ENCODE measurements around the gene NOD1. TPM values are rescaled to one million over a fixed set of nuclear protein-coding genes. Genes with fewer than 3 reads are reported as not detected.
"Not testable (repeated sequence)": the region's sequence is repeated elsewhere in the genome, so short reads cannot be mapped to it uniquely, and the experiment has no call there.

NOD1 gene
- total RNA-seq, 1 experiment from 2014 or later: 8.2 TPM

DNA sequence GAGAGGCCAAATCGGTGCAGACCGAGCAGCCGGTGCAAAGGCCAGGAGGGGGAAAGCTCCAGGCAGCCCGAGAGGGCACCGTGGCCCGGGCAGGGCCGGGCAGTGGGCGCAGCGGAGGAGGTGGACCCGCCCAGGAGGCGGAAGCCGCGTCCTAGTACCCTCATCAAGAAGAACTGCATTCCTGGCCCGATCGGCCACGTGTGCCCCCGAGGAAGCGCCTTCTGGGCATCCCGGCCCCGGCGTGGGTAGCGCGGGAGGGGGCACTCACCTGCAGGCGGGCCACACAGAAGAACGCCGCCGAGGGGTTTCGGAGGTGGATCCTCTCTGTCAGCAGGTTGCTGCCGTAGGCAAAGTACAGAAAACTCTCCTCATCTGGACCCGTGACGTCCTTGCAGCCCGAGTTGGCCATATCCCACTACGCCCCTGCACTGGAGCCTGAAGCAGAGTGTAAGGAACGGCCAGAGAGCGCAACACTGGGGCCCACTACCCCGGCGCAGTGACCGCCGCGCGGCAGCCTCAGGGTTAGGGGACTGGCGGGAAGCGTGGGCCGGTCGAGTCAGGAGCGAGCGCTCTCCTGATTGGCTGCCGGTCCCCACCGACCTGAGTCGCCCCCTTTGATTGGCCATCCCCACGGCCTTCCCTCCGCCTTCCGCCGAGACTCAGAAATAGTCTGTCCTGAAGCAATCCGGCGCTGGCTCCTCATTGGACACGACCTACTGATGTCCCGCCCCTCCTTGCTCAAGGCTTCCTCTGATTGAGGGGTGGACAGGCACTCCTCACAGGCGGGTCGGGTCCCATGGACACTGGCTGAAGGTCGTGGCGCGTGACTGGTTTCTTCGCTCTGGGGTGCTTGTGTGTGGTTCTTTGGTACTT is 26.0 kb upstream of the NOD1 start, which contains the start of gene GGCT:
Gene GGCT (minus strand): TSS at position 529 of the 873 bp plus-strand sequence. CDS start 120 bp downstream, at position 409.
- DNase-seq (ENCODE audit: low spot score): peak; percentile 100

GRCh38 chr7:30503274-30504212 is 25.0 kb upstream of the NOD1 start:
- DNase-seq (ENCODE audit: low spot score): no peak

- DNase-seq (ENCODE audit: low spot score): no peak
These were observed 24.1 kb upstream of the NOD1 start for GRCh38 chr7:30502470-30503251.

DNA sequence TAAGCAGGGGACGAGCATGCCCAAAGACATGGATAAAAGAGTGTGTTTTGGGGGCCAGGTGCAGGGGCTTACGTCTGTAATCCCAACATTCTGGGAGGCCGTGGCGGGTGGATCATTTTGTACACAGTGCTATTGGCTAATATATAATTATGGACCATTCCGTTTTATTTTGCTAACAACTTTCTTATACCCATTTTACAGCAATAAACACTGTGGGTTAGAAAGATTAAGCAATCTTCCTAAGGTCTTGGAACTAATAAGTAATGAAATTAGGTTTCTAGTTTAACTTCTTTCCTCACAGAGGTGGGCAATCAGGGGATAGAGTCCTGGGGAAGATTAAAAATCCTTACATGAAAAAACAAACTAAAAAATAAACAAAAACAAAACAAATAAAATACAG is 22.7 kb upstream of the NOD1 start:
- DNase-seq (ENCODE audit: low spot score): no peak

DNA sequence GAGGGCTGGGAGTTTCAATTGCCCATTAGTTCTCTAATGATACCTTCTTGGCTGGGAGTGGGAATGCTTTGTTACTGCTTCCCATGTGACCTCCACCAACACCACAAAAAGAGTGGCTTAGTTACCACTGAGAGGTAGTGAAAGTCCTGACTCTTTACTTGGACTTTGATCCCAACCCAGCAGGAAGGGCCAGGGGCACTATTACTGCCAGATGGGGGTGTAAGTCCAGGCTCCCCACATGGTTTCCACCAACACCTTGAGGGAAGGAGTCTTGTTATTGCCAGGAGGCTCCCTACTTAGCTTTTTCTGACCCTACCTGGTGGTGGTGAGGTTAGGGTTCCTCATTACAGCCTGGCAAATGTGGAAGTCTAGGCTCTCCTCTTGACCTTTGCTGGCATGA is 14.6 kb upstream of the NOD1 start:
- DNase-seq (ENCODE audit: low spot score): no peak

- DNase-seq (ENCODE audit: low spot score): no peak
These were observed 12.8 kb upstream of the NOD1 start for GRCh38 chr7:30491417-30491816.

GRCh38 chr7:30487371-30487770 is 8.8 kb upstream of the NOD1 start:
- no peak for DNase-seq (ENCODE audit: low spot score)

- no peak for DNase-seq (ENCODE audit: low spot score)
These were observed 7.1 kb upstream of the NOD1 start for GRCh38 chr7:30485667-30486066.

GRCh38 chr7:30481416-30481815 is 2.8 kb upstream of the NOD1 start:
- DNase-seq (ENCODE audit: low spot score): not testable (repeated sequence)

DNA sequence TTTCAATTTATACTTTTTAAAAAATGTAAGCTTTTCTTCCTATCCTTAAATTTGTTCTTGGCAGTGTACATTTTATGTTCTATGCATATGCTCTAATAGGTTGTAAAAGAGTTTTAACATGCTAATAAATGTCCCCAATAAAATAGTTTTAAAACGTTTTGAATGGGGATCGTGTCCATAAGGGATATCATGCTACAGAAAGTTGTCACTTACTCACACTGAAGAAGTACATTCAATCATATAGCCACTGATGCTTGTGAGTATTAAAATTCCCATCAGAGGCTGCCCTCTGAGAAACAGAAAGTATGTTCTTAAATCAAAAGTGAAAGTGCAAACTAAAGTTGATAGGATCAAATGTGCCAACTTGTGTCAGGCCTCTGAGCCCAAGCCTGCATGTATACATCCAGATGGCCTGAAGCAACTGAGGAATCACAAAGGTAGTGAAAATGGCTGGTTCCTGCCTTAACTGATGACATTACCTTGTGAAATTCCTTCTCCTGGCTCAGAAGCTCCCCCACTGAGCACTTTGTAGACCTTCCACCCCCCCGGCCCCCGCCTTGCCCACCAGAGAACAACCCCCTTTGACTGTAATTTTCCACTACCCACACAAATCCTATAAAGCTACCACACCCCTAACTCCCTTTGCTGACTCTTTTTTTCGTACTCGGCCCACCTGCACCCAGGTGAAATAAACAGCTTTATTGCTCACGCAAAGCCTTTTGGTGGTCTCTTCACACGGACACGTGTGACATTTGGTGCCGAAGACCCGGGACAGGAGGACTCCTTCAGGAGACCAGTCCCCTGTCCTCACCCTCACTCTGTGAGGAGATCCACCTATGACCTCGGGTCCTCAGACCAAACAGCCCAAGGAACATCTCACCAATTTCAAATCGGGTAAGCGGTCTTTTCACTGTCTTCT is 877 bp upstream of the NOD1 start:
- DNase-seq (ENCODE audit: low spot score): peak; percentile 85

- DNase-seq (ENCODE audit: low spot score): no peak
These were observed 2.0 kb downstream of the NOD1 start for GRCh38 chr7:30476459-30477145.

- no peak for DNase-seq (ENCODE audit: low spot score)
These were observed 3.0 kb downstream of the NOD1 start for GRCh38 chr7:30475580-30475979.

GRCh38 chr7:30474893-30475292 is 3.7 kb downstream of the NOD1 start:
- no peak for DNase-seq (ENCODE audit: low spot score)

GRCh38 chr7:30474485-30474884 is 4.1 kb downstream of the NOD1 start:
- no peak for DNase-seq (ENCODE audit: low spot score)

DNA sequence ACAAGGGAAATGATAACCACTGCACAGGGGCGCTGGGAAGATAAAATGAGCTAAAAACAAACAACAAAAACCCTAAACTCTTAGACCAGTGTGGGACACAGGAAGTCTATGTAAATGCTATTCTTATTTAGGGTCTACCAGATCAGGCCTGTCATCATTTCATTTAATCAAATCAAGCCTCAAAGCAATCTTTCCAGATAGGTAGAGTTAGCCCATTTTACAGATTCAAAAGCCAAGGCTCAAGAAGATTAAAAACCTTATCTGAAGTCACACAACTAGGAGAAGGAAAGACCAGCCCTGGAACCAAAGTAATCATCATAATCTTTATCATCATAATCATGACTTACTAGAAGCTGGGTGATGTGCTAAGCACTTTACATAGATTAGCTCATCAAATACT is 4.7 kb downstream of the NOD1 start:
- no peak for DNase-seq (ENCODE audit: low spot score)

GRCh38 chr7:30472784-30473775 is 5.5 kb downstream of the NOD1 start:
- no peak for DNase-seq (ENCODE audit: low spot score)

GRCh38 chr7:30472081-30472783 is 6.4 kb downstream of the NOD1 start:
- DNase-seq (ENCODE audit: low spot score): no peak

DNA sequence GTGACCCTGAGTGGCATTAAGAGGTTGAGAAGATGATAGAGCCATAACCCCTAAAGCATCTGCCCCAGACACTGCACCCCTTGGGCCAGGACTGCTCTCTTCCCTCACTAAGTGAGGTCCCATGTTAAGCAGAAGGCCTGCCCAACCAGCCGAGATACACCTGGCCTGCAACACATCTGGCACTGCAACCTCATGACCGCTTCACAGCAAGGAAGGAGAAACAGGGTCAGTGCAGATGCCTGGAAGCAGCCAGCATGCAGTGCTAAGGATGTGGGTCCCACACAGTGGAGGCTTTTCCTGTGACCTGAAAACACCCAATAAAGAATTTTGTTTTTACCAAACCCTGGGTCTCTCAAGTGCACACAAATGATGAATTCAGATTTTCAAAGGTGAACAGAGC is 7.4 kb downstream of the NOD1 start:
- no peak for DNase-seq (ENCODE audit: low spot score)
